K562 (cell line): ENCODE data around the gene HMCN1. TPM values are rescaled to one million over a fixed set of nuclear protein-coding genes. Genes with fewer than 3 reads are reported as not detected.
A peak's percentile ranks its signal among the peaks of the same experiment; 100 is the strongest.

ENCODE experiments used
- BHLHE40 ChIP-seq: IDR thresholded peaks from 2 replicates; pipeline ENCODE4 v1.6.1; 2011; ENCODE audit warnings: low read length, improper control_type of control experiment
- CC2D1A ChIP-seq: fragments of 450-650 bp; IDR thresholded peaks from 2 replicates; pipeline ENCODE4 v1.6.1; 2017; ENCODE audit warnings: mild to moderate bottlenecking
- DMBX1 ChIP-seq: fragments of 250-450 bp; sonication (Bioruptor Pico); IDR thresholded peaks from 2 replicates; pipeline ENCODE4 v1.8.0; 2022; ENCODE audit warnings: inconsistent platforms, mild to moderate bottlenecking, moderate library complexity, borderline replicate concordance
- EP400 ChIP-seq: fragments of 450-650 bp; IDR thresholded peaks from 2 replicates; pipeline ENCODE4 v1.6.1; 2017; ENCODE audit warnings: antibody characterized with exemption, mild to moderate bottlenecking, moderate library complexity
- FOXM1 ChIP-seq, 2 experiments: fragments of 450-650 bp in 1 of 2; sonication (generic) in 1 of 2; formaldehyde crosslinking in 1 of 2; IDR thresholded peaks; 2 replicates each; pipeline versions ENCODE4 v1.6.1 to v1.9.0; 2017 to 2022; ENCODE audit warnings: low read depth in 2 of 2, mild to moderate bottlenecking in 2 of 2, missing genetic modification reagents in 1 of 2, moderate library complexity in 1 of 2
- HIVEP1 ChIP-seq: fragments of 250-450 bp; sonication (Bioruptor Pico); IDR thresholded peaks from 2 replicates; pipeline ENCODE4 v1.4.0; 2020; ENCODE audit warnings: mild to moderate bottlenecking
- KDM1A ChIP-seq, 2 experiments: fragments of 450-650 bp; IDR thresholded peaks; 2 replicates each; pipeline ENCODE4 v1.6.1; 2016; ENCODE audit warnings: mild to moderate bottlenecking in 2 of 2
- KLF13 ChIP-seq: fragments of 450-650 bp; IDR thresholded peaks from 2 replicates; pipeline ENCODE4 v1.6.1; 2016; ENCODE audit warnings: missing genetic modification characterization, low read depth, mild to moderate bottlenecking, missing compliant biosample characterization, moderate library complexity, borderline replicate concordance
- L3MBTL2 ChIP-seq: fragments of 450-650 bp; IDR thresholded peaks from 2 replicates; pipeline ENCODE4 v1.6.1; 2016; ENCODE audit warnings: mild to moderate bottlenecking, moderate library complexity
- MGA ChIP-seq: fragments of 450-650 bp; IDR thresholded peaks from 2 replicates; pipeline ENCODE4 v1.6.1; 2016; ENCODE audit warnings: mild to moderate bottlenecking, moderate library complexity
- NR1H2 ChIP-seq: sonication (generic); formaldehyde crosslinking; IDR thresholded peaks from 2 replicates; pipeline ENCODE4 v1.4.0; 2020; ENCODE audit warnings: mild to moderate bottlenecking, missing genetic modification reagents
- RBM22 ChIP-seq: fragments of 200-400 bp; formaldehyde crosslinking; IDR thresholded peaks from 2 replicates; pipeline ENCODE4 v1.6.1; 2018; ENCODE audit warnings: low read length, low read depth; ENCODE audit not compliant: poor library complexity, severe bottlenecking
- TEAD4 ChIP-seq, 2 experiments: sonication (generic) in 1 of 2; formaldehyde crosslinking in 1 of 2; IDR thresholded peaks; 2 replicates each; pipeline versions ENCODE4 v1.6.1 to v1.8.0; 2012 to 2022; ENCODE audit warnings: borderline replicate concordance in 1 of 2, inconsistent platforms in 1 of 2, low read length in 1 of 2, mild to moderate bottlenecking in 1 of 2, missing genetic modification reagents in 1 of 2
- polyA plus RNA-seq, 8 experiments: library from polyadenylated mRNA; depleted of rRNA in 4 of 8; stranded (reverse) in 5 of 8; unstranded in 3 of 8; fragments of >200 nt; fragmentation: Nextera tagmentation in 2 of 8; fragmentation: Illumina TruSeq in 1 of 8; extraction: Ambion mirVana in 2 of 8; extraction: Trizol in 1 of 8; gene quantifications; 2 replicates each; pipeline versions ENCODE4 v1.2.1 to v1.2.3, GENCODE V29; 2011 to 2014; ENCODE audit warnings: inconsistent platforms in 1 of 8, missing spikeins in 1 of 8
- total RNA-seq, 7 experiments: library from RNA; depleted of rRNA in 6 of 7; stranded (reverse); fragments of >200 nt in 6 of 7; fragmentation: Illumina TruSeq in 2 of 7; extraction: Trizol in 2 of 7; gene quantifications; 2 replicates each; pipeline versions ENCODE4 v1.2.1 to v1.2.3, GENCODE V29; 2011 to 2021; ENCODE audit warnings: low replicate concordance in 1 of 7
- TF ChIP-seq, protein P1 (sequence below): fragments of 450-650 bp; IDR thresholded peaks from 2 replicates; pipeline ENCODE4 v1.6.1; 2016; ENCODE audit warnings: mild to moderate bottlenecking

HMCN1 gene
- total and polyA plus RNA-seq, 9 of the 15 experiments (the other 6 are each of a cell fraction or from before 2014, with no cell fraction given) = 0.07 to 0.36 (median 0.21) TPM

DNA sequence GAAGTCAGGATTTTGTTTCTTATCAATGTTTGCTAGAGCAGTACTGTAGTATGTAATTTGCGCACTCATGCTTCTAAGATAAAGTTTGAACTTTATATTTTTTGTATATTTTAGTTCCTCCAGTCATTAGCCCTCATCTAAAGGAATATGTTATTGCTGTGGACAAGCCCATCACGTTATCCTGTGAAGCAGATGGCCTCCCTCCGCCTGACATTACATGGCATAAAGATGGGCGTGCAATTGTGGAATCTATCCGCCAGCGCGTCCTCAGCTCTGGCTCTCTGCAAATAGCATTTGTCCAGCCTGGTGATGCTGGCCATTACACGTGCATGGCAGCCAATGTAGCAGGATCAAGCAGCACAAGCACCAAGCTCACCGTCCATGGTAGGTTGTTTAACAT is 388.6 kb downstream of the HMCN1 start (continued):
- peak; percentile 65; the same call in 1 of the 2 replicates for TF ChIP-seq BHLHE40
- peak; percentile 69 for TF ChIP-seq TEAD4 (IDR thresholded peaks at IDR 0.05; ENCODE audit: low read length)
- TF ChIP-seq TEAD4 (CRISPR knock-in tag; IDR thresholded peaks at IDR 0.05; ENCODE audit: borderline replicate concordance) = no peak
- TF ChIP-seq KDM1A (IDR thresholded peaks at IDR 0.05) = 0 out of 4 replicates have a peak, but pooled peaks of 1 of the 2 experiments have one; percentile 19
- TF ChIP-seq, protein P1, sequence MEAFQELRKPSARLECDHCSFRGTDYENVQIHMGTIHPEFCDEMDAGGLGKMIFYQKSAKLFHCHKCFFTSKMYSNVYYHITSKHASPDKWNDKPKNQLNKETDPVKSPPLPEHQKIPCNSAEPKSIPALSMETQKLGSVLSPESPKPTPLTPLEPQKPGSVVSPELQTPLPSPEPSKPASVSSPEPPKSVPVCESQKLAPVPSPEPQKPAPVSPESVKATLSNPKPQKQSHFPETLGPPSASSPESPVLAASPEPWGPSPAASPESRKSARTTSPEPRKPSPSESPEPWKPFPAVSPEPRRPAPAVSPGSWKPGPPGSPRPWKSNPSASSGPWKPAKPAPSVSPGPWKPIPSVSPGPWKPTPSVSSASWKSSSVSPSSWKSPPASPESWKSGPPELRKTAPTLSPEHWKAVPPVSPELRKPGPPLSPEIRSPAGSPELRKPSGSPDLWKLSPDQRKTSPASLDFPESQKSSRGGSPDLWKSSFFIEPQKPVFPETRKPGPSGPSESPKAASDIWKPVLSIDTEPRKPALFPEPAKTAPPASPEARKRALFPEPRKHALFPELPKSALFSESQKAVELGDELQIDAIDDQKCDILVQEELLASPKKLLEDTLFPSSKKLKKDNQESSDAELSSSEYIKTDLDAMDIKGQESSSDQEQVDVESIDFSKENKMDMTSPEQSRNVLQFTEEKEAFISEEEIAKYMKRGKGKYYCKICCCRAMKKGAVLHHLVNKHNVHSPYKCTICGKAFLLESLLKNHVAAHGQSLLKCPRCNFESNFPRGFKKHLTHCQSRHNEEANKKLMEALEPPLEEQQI = peak; percentile 24; the same call in 1 of the 2 replicates
- 0 out of 2 replicates have a peak, but pooled peaks have one; percentile 9 for TF ChIP-seq EP400
- no peak for TF ChIP-seq HIVEP1 (CRISPR knock-in tag)
- TF ChIP-seq FOXM1 (IDR thresholded peaks at IDR 0.05; ENCODE audit: low read depth) = peak; percentile 50; the same call in 1 of the 2 replicates
- no peak for TF ChIP-seq FOXM1 (CRISPR knock-in tag; IDR thresholded peaks at IDR 0.05; ENCODE audit: low read depth)
- peak; percentile 49; the same call in 1 of the 2 replicates for TF ChIP-seq CC2D1A
- no peak for TF ChIP-seq NR1H2 (CRISPR knock-in tag)
- 0 out of 2 replicates have a peak, but pooled peaks have one; percentile 50 for TF ChIP-seq DMBX1 (CRISPR knock-in tag)
- TF ChIP-seq RBM22 = no peak
- TF ChIP-seq L3MBTL2 = peak; percentile 34; the same call in 1 of the 2 replicates
- TF ChIP-seq MGA = peak; percentile 37; the same call in 1 of the 2 replicates
- peak; percentile 43; the same call in 1 of the 2 replicates for TF ChIP-seq KLF13 (tag)
